ENCODE results near the gene RHOXF2.

DNA sequence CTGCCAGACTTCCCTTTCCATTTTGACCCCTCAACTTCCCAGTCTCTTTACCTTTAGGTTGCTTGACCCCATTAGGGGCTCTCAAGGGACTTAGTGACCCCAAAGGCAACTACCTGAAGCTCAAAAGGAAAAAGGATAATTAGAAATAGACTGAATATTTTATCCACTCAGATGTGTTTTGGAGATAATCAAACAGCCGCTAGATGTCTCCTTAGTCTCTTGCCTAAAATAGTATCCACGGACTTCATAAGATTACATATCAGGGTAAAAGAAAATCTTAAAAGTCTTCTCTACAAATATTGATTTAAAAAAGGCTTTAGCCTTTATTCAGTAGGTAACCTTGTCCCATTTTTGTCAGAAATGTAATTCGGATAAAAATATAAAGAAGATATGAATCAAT lies 21.0 kb upstream of the RHOXF2 start:
- TF ChIP-seq POLR2A (IDR thresholded peaks at IDR 0.05), result no peak
- TF ChIP-seq CTCF (IDR thresholded peaks at IDR 0.05), result no peak
